GM23248 (cell line): Measurements from ENCODE around the gene RIN2. TPM values are rescaled to one million over a fixed set of nuclear protein-coding genes. Genes with fewer than 3 reads are reported as not detected.

Experiments used
- DNase-seq: peaks from one replicate; pipeline ENCODE4 v3.0.0-alpha.2; 2015
- H2AFZ ChIP-seq: fragments of 200-600 bp; sonication (generic); 2 replicates; pipeline ENCODE4 v1.6.1; 2016; ENCODE audit warnings: antibody characterized with exemption
- H3F3A ChIP-seq: fragments of 200-600 bp; sonication (generic); 2 replicates; pipeline ENCODE4 v1.6.1; 2016; ENCODE audit warnings: mild to moderate bottlenecking, antibody characterized with exemption, mixed run types; ENCODE audit not compliant: insufficient read depth
- H3K27ac ChIP-seq: fragments of 200-600 bp; sonication (generic); 2 replicates; pipeline ENCODE4 v1.5.1; 2016; ENCODE audit warnings: mild to moderate bottlenecking
- H3K27me3 ChIP-seq: fragments of 200-600 bp; sonication (generic); replicated peaks from 2 replicates; pipeline ENCODE4 v1.6.1; 2016; ENCODE audit warnings: mild to moderate bottlenecking; ENCODE audit not compliant: insufficient read depth
- H3K36me3 ChIP-seq: fragments of 200-600 bp; sonication (generic); 2 replicates; pipeline ENCODE4 v1.6.1; 2016; ENCODE audit warnings: low read depth, mild to moderate bottlenecking
- H3K4me1 ChIP-seq: fragments of 200-600 bp; sonication (generic); 2 replicates; pipeline ENCODE4 v1.6.1; 2016; ENCODE audit warnings: mild to moderate bottlenecking; ENCODE audit not compliant: insufficient read depth
- H3K4me2 ChIP-seq: fragments of 200-600 bp; sonication (generic); one replicate; pipeline ENCODE4 v1.6.1; 2016; ENCODE audit warnings: mild to moderate bottlenecking; ENCODE audit not compliant: unreplicated experiment
- H3K4me3 ChIP-seq: fragments of 200-600 bp; sonication (generic); 2 replicates; pipeline ENCODE4 v1.5.1; 2016; ENCODE audit warnings: mild to moderate bottlenecking
- H3K79me2 ChIP-seq: fragments of 200-600 bp; sonication (generic); 2 replicates; pipeline ENCODE4 v1.6.1; 2016; ENCODE audit warnings: mild to moderate bottlenecking; ENCODE audit not compliant: insufficient read depth
- H3K9ac ChIP-seq: fragments of 200-600 bp; sonication (generic); 2 replicates; pipeline ENCODE4 v1.6.1; 2016; ENCODE audit warnings: mild to moderate bottlenecking
- H3K9me2 ChIP-seq: fragments of 200-600 bp; sonication (generic); 2 replicates; pipeline ENCODE4 v1.6.1; 2016; ENCODE audit warnings: mixed run types, mild to moderate bottlenecking, moderate library complexity; ENCODE audit not compliant: insufficient read depth
- H3K9me3 ChIP-seq: fragments of 200-600 bp; sonication (generic); one replicate; pipeline ENCODE4 v1.6.1; 2017; ENCODE audit warnings: low read depth
- H4K20me1 ChIP-seq: fragments of 200-600 bp; sonication (generic); 2 replicates; pipeline ENCODE4 v1.6.0; 2016; ENCODE audit not compliant: insufficient read depth
- EZH2 ChIP-seq: fragments of 200-600 bp; sonication (generic); IDR thresholded peaks from 2 replicates; pipeline ENCODE4 v1.6.1; 2018; ENCODE audit warnings: antibody characterized with exemption, mild to moderate bottlenecking; ENCODE audit not compliant: insufficient read depth, poor library complexity, severe bottlenecking
- EZH2phosphoT487 ChIP-seq: fragments of 200-600 bp; sonication (generic); IDR thresholded peaks from 2 replicates; pipeline ENCODE4 v1.6.1; 2018; ENCODE audit warnings: antibody characterized with exemption, moderate library complexity, mild to moderate bottlenecking, low read depth; ENCODE audit not compliant: insufficient read depth
- WGBS, 2 experiments: methylation state at CpG; one replicate each; pipeline ENCODE4 v1.1.6; 2015 to 2017; ENCODE audit warnings: low lambda C conversion rate in 2 of 2, low coverage in 1 of 2; ENCODE audit errors: missing lambda C conversion rate in 2 of 2; 5-methylcytosine and 5-hydroxymethylcytosine counted together
- in situ Hi-C: fragments of 300-500 bp; cut with MboI; formaldehyde crosslinking; loops from 2 replicates; pipeline ENCODE4 v1.15.0; 2020
- polyA plus RNA-seq: library from polyadenylated mRNA; unstranded; fragments of >200 nt; fragmentation: Nextera tagmentation; extraction: Ambion mirVana; gene quantifications from 2 replicates; pipeline ENCODE4 v1.2.1, GENCODE V29; 2016
- total RNA-seq: library from RNA; depleted of rRNA; stranded (reverse); fragments of >200 nt; shearing (Covaris generic); gene quantifications from 2 replicates; pipeline ENCODE4 v1.2.3, GENCODE V29; 2014

RIN2 gene
- total and polyA plus RNA-seq, 2 experiments from 2014 or later, result 45.3 to 48.0 TPM

DNA sequence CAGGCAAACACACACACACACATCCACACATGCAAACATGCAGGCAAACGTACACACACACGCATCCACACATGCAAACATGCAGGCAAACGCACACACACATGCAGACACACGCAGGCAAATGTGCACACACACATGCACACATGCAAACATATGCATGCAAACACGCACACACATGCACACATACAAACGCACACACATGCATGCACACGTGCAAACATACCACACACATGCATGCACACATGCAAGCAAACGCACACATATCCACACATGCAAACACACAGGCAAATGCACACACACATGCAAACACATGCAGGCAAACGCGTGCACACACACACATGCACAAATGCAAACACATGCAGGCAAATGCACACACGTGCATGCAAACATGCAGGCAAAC is 46.9 kb upstream of the RIN2 start:
- no peak overlapping the region for H3K4me2 ChIP-seq
- TF ChIP-seq EZH2, result no peak
- TF ChIP-seq EZH2phosphoT487, result no peak
- no peaks in the 10 kb centered on the region for H3K36me3 ChIP-seq
- H3K4me3 ChIP-seq, result no peak overlapping the region
- no peaks in the 10 kb centered on the region for H3K79me2 ChIP-seq
- no peaks in the 10 kb centered on the region for H3F3A ChIP-seq
- H3K9me3 ChIP-seq, result no peaks in the 10 kb centered on the region
- no peak for DNase-seq
- 54 to 60% methylated on average over 11 of the region's 11 CpGs for WGBS, 2 experiments
- no peak overlapping the region for H3K9ac ChIP-seq
- H3K27ac ChIP-seq, result no peak overlapping the region
- H4K20me1 ChIP-seq, result no peaks in the 10 kb centered on the region
- H2AFZ ChIP-seq, result no peak overlapping the region
- H3K9me2 ChIP-seq, result no peaks in the 10 kb centered on the region
- peaks cover 9% of the 10 kb centered on the region; the same call in 1 of the 2 replicates for H3K27me3 ChIP-seq
- in situ Hi-C loops, result no loop called here
- H3K4me1 ChIP-seq, result no peaks in the 10 kb centered on the region

DNA sequence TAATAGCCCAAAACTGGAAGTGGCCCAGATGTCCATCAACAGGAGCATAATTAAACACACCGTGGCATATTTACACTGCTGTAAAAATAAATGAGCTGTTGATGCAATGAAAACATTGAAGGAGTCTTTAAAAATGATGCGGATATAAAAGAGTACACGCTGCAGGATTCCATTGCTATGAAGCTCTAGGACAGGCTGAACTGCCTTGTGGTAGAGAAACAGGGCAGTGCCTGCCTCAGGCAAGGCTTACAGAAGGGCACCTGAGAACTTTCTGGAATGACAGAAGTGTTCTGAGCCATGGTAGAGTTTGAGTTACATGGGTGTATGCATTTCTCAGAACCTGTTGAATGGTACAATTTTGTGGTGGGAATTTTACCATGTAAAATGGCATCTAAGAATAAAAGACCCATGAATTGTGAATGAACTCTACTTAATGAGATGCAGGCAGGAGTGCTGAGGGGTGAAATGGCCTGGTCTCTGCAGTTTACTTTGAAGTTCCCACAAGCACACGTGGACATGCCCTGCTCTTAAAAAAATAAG is 45.3 kb upstream of the RIN2 start:
- TF ChIP-seq EZH2phosphoT487, result no peak
- TF ChIP-seq EZH2, result no peak
- no peak overlapping the region for H2AFZ ChIP-seq
- H3K36me3 ChIP-seq, result no peaks in the 10 kb centered on the region
- no peak overlapping the region for H3K27ac ChIP-seq
- H3K27me3 ChIP-seq, result no peaks in the 10 kb centered on the region
- H3K79me2 ChIP-seq, result no peaks in the 10 kb centered on the region
- no peak overlapping the region for H3K9ac ChIP-seq
- 45 to 46% methylated on average over 4 of the region's 4 CpGs for WGBS, 2 experiments
- no peaks in the 10 kb centered on the region for H3K4me1 ChIP-seq
- no peaks in the 10 kb centered on the region for H4K20me1 ChIP-seq
- H3K4me2 ChIP-seq, result no peak overlapping the region
- in situ Hi-C loops, result no loop called here
- H3K9me2 ChIP-seq, result no peaks in the 10 kb centered on the region
- no peak overlapping the region for H3K4me3 ChIP-seq
- DNase-seq, result no peak
- H3F3A ChIP-seq, result no peaks in the 10 kb centered on the region
- no peaks in the 10 kb centered on the region for H3K9me3 ChIP-seq

DNA sequence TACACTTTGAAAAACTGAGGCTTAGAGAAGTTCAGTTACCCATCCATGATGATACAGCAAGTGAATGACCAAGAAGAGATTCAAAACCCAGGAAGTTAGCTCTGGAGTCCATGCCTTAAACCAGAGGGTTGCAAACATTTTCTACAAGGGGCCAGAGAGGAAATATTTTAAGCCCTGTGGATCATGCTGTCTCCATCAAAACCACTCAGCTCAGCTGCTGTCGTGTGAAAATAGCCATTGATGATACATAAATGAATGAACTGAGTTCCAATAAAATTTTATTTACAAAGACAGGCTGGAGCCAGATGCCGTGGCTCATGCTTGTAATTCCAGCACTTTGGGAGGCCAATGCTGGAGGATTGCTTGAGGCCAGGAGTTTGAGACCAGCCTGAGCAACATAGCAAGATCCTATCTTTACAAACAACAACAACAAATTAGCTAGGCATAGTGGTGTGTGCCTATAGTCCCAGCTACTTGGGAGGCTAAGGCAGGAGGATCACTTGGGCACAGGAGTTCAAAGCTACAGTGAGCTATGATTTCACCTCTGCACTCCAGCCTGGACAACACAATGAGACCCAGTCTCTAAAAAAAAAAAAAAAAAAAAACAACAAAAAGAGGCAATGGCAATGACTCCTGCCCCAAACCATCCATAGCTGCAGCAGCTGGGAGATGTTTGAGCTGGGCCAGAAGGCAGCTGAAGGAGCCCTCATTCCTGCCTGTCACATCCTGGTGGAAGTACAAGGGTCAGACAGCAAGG is 44.1 kb upstream of the RIN2 start:
- H3K9ac ChIP-seq, result no peak overlapping the region
- no peaks in the 10 kb centered on the region for H4K20me1 ChIP-seq
- no peak overlapping the region for H2AFZ ChIP-seq
- in situ Hi-C loops, result no loop called here
- H3K4me3 ChIP-seq, result no peak overlapping the region
- no peak for DNase-seq
- no peaks in the 10 kb centered on the region for H3K9me2 ChIP-seq
- no peak overlapping the region for H3K27ac ChIP-seq
- no peaks in the 10 kb centered on the region for H3K9me3 ChIP-seq
- WGBS, 2 experiments, result 26 to 32% methylated on average over 2 of the region's 2 CpGs
- TF ChIP-seq EZH2, result no peak
- no peak for TF ChIP-seq EZH2phosphoT487
- H3K4me1 ChIP-seq, result no peaks in the 10 kb centered on the region
- H3K79me2 ChIP-seq, result no peaks in the 10 kb centered on the region
- no peak overlapping the region for H3K4me2 ChIP-seq
- H3F3A ChIP-seq, result no peaks in the 10 kb centered on the region
- no peaks in the 10 kb centered on the region for H3K36me3 ChIP-seq
- H3K27me3 ChIP-seq, result no peaks in the 10 kb centered on the region

DNA sequence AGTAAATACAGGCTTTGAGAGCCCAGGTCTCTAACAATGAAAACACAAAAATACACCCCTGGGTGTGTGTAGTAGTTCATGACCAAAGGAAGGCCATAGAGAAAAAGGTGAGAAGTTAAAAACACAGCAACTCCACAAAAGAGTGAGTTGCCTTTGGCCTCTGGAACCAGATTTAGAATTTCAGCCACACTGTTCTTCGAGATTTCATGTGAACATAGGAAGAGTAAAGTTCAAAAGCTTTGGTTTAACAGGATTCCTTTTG is 43.5 kb upstream of the RIN2 start:
- no peaks in the 10 kb centered on the region for H3K9me3 ChIP-seq
- WGBS, 2 experiments, result 71 to 77% methylated on average over 1 of the region's 1 CpG
- no peaks in the 10 kb centered on the region for H3K27me3 ChIP-seq
- H3K4me1 ChIP-seq, result no peaks in the 10 kb centered on the region
- H3K79me2 ChIP-seq, result no peaks in the 10 kb centered on the region
- H3K9ac ChIP-seq, result no peak overlapping the region
- TF ChIP-seq EZH2 (no peak), EZH2phosphoT487 (no peak)
- DNase-seq, result no peak
- H3F3A ChIP-seq, result no peaks in the 10 kb centered on the region
- H3K4me2 ChIP-seq, result no peak overlapping the region
- no peaks in the 10 kb centered on the region for H4K20me1 ChIP-seq
- H3K27ac ChIP-seq, result no peak overlapping the region
- no peak overlapping the region for H2AFZ ChIP-seq
- no peak overlapping the region for H3K4me3 ChIP-seq
- no peaks in the 10 kb centered on the region for H3K36me3 ChIP-seq
- in situ Hi-C loops, result no loop called here
- H3K9me2 ChIP-seq, result no peaks in the 10 kb centered on the region

DNA sequence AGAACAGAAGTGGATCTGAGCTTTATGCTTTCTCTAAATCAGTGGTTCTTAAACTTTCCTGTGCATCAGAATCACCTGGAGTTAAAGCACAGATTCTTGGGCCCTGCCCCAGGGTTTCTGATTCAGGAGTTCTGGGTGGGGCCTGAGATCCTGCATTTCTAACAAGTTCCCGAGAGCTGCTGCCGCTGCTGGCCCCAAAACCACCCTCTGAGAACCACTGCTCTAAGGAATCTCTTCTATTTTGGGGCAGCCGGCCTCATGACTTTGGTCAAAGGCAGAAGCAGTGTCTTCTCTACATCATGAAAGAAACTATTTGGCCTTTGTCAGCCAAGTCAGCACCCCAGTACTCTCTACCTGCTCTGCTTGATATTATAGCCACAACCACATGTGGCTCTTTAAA is 42.1 kb upstream of the RIN2 start:
- Histone ChIP-seq H3K4me3 (no peak overlapping the region), H4K20me1 (no peaks in the 10 kb centered on the region), H3K9ac (no peak overlapping the region), H3K4me1 (no peaks in the 10 kb centered on the region), H3K4me2 (no peak overlapping the region), H3K27me3 (no peaks in the 10 kb centered on the region), H3K9me3 (no peaks in the 10 kb centered on the region), H3K79me2 (no peaks in the 10 kb centered on the region), H3K27ac (no peak overlapping the region), H2AFZ (no peak overlapping the region), H3K36me3 (no peaks in the 10 kb centered on the region), H3F3A (no peaks in the 10 kb centered on the region), H3K9me2 (no peaks in the 10 kb centered on the region)
- 80% methylated on average over 3 of the region's 3 CpGs for WGBS, 2 experiments
- in situ Hi-C loops, result no loop called here
- no peak for DNase-seq
- TF ChIP-seq EZH2phosphoT487 (no peak), EZH2 (no peak)
